Stimulated activated CD4-positive, alpha-beta T cell treated with anti-CD3 and anti-CD28 coated beads, Interleukin-4, amount 100 ng/mL, for 24 hours (primary cell): ENCODE data around the gene MYADML2.
"Not testable (repeated sequence)": the region's sequence is repeated elsewhere in the genome, so short reads cannot be mapped to it uniquely, and the experiment has no call there.

Source experiments
- DNase-seq: peaks from one replicate; pipeline ENCODE4 v3.0.0-alpha.2; 2020

MYADML2 gene

DNA sequence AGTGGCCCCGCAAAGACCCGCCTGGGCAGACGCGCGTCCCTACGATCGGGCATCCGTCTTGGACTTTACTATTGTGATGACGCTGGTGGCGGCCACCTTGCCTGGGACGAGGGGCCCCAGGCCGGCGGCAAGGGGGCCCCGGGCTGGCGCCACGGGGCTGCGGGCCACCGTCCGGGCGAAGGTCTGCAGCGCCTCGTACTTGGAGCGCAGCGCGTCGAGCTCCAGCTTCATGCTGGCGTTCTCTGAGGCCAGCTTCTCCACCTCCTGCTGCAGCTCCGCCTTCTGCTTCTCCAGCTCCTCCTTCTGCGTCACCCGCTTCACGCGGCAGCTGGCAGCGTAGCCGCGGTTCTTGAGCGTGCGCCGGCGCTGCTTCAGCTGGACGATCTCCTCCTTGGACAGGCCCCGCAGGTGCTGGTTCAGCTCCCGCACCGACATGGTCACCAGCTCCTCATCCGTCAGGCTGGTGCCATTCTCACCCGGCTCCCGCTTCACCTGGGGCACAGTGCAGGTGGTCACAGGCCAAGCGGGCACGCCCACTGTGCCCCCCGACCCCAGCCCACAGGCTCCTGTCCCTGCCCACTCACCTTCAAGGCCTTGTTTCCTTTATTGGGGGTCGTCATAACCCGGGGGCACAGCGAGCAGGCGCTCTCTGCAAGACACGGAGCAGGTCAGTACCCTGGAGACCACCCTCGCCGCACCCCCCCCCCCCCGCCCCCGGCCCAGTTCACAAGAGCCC, 24.3 kb downstream of the MYADML2 start:
- DNase-seq, result no peak

DNA sequence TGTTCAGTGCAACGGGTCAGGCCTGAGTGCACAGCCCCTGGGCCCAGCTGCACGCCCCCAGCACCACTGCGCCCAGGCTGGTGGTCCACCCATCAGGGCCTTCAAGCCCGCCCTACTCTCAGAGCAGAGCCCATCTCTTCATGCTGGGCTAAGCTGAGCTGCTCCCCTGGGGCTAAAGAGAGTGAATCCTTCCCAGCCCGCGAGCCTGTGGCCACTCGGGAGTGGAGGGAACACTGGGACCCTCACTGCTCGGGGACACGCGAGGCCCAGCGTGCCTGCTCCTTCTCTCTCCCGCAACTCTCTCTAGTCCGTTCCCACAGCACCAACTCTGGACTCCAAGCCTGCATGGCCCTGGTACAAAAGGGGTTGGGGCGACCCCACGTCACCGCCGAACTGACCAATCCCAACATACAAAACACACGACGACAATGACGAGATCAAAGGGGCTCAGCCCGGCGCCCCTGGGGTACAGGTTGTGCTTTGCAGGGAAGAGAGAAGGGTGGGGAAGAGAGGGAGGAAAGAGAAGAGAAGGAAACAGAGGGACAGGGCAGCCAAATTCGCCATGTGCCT, 25.0 kb downstream of the MYADML2 start:
- DNase-seq, result no peak

DNA sequence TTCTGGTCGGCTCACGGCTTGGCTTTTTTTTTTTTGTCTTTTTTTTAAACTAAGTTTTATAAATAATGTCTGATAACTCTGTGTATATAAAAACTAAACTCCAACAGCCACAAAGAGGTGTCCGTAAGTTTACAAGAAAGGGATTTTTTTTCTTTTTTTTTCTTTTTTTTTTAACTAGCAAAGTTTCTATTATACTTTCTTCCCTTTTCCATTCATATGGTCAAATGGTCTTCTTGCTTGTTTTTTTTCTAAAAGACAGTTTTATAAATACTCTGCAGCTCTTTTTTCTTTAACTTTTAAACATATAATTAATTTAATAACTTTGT, 25.5 kb downstream of the MYADML2 start:
- no peak for DNase-seq

DNA sequence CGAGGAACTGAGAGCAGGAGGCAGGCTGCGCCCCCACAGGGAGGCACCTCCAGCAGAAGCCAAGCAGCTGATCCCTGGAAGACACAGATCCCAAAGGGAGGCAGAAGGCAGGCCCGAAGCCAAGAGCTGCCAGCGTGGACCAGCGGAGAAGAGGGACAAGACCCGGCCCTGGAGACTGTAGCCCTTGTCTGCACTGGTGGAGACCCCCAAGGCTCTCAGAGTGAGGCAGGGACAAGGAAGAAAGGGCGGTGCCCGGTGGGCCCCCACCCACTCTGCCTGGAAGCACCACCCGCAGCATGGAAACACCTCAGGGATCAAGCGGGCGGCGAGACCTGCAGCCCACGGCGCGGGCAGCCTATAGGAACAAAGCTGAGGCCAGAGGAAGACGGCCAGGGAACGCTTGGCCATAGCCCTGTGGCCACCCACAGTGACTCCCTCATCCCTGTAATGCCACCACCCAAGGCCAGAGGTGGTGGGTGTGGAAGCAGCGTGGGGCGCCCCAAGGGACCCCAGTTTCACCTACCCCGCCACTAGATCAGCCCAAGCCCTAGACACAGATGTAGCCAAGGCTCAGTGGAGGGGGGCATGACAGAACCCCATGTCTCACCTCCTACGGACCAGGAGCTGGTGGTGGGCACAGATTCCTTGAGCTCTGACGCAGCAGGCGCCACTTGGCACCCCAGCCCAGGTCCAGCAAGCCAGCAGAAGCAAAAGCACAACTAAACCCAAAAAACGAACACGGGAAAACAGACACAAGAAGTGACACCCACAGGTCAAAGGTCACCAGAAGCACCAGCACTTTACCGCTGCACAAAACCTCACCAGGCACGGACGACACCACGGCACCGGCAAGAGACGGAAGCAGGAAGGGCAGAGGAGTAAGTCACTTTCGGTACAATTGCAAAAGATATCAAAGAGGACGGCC, 26.2 kb downstream of the MYADML2 start:
- DNase-seq, result no peak

DNA sequence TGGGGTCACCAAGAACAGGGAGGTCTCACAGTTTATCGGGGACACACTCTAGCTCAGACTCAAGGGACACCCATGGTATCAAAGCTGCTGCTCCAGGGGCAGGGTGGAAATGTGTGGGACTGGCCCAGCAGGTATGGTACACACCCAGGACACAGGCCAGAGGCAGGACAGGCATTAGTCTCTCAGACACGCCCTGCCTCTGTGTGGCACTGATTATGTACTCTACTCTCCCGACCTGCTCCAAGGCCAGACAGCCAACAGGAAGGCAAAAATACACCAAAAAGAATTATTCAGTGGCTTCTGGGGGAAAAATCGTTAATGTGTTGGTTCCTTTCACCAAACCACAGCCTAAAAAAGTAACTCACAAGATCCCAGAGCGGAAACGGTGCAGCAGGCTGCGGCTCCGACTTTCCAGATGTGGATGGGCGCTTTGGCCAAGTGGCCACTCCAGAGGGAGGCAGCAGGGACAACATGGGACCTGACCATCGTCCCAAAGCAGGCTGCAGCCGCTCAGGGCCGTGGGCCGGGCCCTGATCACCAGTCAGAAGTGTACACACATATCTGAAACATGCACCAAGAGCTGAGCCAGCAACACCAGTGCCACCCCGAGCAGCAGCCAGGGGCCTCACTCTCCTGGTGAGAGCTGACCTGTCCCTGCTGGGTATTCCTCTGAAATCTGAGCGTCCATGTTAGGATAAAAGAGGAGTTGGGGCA, 28.0 kb downstream of the MYADML2 start:
- no peak for DNase-seq

DNA sequence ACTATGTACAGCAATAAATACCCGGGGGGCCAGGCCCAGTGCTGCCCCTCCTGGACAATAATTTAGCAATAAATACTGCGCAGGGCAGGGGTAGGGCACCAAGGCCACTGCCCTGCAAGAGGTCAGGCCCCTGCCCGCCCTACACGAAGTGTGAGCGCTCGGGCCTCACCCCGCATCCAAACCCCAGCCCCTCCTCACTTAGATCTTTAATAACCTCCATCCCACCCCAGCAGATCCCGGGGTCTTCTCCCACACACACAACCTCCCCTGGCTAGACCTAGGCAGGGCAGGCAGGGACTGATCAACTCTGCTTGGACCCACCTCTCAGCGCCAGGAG, 28.7 kb downstream of the MYADML2 start:
- not testable (repeated sequence) for DNase-seq

DNA sequence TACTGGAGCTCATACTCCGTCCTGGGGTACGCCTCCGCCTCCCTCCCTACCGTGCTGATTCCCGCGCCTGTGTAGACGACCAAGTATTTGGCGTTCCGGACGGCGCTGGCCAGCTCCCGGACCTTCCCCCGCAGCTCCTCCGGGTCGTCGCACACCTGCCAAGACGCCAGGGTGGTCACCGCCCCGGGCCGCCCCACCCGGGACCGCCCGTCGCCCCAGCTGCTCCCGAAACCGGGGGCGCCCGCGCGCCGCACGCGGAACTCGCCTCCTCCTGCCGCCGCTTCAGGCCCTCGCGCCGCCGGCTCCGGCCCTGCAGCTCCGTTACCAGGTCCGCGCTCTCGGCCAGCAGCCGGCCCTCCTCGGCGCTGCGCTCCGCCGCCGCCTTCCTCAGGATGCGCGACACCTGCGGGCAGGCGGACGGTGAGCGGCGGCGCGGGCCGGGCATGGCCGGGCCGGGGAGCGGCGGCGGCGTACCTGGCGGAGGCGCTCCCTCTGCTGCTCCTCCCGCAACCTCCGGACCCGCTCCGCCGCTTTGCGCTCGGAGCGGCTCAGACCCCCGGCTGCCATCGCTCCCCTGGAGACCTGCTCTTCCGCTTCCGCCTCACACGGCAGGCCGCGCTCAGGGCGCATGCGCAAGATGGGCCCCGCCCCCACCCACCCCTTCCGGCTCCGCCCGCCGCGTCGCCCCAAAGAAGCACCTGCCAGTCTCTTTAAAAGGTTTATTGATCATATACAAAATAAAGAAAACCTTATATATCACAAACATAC, 29.3 kb downstream of the MYADML2 start, which contains the start of gene SIRT7:
TSS of gene SIRT7 (minus strand) at position 612 of the 768 bp plus-strand sequence. CDS start at position 567, 45 bp downstream.
- DNase-seq, result peak; percentile 78

DNA sequence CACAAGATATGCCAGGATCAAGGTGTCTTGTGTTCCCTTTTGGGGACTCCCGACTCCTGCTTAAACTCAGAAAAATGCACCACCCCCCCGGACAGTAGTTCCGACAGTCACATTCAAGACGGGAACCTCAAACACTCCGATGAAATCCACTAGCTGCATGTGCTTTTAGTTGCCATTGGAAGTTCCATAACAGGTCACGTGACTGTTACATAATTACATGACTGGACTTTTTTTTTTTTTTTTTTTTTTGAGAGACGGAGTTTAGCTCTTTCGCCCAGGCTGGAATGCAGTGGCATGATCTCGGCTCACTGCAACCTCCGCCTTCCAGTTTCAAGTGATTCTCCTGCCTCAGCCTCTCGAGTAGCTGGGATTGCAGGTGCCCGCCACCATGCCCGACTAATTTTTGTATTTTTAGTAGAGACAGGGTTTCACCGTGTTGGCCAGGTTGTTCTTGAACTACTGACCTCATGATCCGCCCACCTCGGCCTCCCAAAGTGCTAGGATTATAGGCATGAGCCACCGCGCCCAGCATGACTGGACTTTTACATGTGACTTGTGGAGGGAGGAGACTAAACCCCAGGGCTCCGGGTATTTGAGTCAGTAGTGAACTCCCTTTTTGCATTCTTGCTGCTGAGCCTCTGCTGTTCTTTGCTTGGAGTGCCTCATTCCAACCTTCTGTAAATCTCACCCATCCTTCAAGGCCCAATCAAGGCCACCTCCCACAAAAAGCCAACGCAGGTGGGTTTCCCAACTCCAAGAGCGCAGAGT, 30.6 kb downstream of the MYADML2 start:
- DNase-seq, result no peak

DNA sequence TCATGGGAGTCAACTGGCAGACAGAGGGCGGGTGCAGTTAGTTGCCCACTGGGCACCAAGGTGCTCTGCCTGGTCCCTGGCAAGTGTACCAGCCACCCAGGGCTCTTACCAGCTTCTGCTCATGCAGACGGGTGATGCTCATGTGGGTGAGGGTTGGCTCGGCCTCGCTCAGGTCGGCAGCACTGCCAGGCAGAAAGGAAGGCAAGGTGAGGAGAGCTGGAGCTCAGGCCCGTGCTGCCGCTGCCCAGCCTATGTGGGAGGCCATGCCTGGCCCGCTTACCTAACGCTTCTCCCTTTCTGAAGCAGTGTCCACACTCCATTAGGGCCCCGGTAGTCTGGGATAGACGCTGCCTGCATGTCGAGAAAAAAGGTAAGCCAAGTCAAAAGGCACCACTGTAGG, 31.7 kb downstream of the MYADML2 start:
- DNase-seq, result no peak

DNA sequence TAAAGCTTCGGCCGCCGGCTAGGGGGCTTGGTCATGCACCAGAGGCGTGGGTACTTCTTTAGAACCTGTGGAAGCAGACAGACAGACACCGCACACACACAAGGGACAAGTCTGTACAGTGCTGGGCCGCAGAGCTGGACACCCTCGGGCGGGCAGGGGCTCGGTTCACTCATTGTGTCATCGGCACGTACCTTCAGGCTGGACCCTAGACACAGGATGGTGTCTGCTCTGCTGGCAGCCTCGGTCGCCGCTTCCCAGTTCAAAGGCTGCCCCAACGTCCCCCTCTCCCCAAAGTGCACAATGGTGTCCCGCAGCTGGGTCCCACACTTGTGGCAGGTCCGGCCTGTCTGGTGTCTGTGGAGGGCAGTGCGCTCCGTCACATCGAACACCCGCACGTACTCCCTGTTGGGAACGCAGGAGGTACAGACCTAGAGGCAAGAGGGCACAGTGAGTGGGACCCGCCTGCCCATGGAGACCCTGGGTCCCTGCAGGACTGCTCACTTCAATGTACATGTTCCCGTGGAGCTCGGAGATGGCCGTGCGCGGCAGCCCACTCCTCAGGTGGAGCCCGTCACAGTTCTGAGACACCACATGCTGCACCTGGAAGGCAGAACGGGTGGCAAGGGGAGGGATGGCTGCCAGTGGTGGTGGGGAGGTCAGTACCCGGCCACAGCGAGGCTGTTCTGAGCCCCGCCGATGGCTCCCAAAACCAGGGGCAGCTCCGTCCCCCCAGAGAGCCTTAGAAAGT, 32.8 kb downstream of the MYADML2 start:
- no peak for DNase-seq

DNA sequence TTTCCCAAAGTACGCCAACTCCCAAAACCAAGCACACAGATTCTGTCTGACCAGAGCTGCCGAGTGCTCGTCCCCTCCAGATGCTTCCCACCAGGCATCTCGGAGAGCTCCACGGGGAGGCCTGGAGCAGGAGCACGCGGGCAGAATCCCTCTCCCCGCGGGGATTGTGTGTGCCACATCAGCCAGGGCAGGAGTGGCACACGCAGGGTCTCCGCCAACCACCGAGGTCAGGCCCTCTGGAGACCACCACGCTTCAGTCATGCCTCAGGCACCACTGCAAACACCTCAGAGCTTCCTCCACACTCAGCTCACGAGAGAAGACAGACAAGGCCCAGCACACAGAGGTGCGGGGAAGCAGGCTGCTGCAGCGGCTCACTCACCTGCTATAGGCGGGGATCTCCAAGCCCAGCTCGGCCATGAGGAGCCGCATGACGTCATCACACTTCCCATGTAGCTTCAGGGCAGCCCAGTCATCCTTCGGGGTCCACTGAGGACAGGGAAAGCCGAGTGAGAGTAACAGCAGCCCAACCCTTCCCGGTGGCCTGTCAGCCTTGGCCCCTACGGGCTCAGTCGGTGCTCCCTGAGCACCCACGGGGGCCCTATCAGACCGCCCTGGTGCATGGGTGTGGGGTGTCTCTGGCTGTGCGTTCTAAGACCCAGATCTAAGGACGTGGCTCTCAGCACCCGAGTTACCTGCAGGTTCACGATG, 33.5 kb downstream of the MYADML2 start:
- no peak for DNase-seq

DNA sequence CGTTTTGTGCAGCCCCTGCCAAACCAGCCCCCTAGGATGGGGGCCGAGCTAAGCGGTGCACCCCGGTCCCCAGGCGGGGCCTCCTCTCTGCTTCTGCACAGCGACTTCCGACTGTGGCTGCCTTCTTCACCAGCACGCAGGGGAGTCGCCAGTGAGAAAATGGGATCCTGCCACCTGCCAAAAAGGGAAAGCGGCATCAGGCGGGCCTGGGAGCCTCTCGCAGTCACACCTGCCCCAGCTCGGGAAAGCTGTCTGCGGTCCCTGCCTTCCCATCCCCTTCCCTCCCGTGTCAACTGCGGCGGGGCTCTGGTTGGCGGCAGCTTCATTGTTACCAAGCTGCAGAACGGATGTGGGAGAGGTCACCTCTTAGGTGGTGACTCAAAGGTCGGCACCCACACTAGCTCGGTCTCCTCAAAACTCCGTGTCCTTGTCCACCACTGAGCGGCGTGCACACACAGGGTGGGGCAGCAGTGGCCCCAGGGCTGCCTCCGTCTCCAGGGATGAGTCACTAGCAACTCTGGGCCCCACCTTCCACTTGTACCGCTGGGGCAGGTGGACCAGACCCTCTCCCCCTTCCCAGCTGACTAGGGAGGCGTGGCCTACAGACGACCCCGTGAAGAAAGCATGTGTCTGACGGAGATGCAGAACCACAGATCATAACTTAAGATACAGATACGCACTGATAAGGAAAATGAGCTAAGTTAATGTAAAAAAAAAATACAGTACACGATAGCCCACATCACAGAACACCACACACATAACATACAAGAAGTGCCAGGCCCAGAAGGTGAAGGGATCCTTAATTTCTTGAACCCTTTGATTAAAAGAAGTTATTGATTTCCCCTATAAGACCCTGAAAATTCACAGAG, 34.4 kb downstream of the MYADML2 start:
- DNase-seq, result no peak

DNA sequence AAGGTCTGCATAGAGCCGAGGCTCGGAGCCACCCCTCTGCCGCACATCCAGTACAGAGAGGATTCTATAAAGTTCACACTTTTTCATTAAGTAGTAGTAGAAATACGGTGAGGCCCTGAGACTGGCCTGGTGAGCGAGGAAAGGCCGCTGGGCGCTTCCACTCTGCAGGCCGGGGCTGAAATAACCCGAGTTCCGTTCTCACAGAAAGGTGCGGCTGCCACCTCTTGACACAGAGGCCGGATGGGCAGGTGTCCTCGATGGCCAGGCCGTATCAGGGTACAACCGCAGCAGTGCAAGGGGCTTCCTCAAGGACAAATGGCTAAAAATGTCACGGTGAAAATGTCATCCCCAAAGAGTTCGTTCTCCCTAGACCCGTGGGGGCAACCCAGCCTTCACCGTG, 35.1 kb downstream of the MYADML2 start:
- DNase-seq, result no peak

DNA sequence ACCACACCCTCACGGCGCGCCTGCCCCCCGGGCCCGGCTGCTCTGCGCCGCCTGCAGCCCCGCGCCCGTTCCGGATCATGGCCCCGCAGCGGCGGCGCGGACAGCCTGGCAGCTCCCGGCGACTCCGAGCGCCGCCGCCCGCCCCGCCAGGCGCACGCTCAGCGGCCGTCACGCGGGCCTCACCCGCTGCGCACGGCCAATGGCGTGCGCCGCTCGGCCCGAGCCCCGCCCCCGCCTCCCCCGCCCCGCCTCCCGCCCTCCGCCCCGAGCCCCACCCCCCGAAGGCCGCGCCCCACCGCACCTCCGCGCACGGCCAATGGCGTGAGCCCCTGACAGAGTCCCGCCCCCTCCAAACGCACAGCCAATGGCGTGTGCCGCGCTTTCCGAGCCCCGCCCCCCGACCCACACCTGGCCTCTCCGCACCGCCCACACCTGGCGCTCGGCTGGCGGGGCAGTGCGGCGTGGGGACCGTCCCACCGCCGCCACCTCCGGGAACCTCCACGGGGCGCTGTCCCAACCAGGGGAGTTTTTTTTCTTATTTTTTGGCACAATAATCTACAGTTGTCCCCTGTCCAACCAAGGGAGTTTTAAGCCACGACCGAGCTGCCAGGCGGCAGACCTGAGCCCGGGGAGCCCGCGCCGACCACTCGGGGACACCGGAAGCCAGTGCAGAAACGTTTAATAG, 35.6 kb downstream of the MYADML2 start, which contains the start of gene PCYT2:
TSS of gene PCYT2 (minus strand) at position 123 of the 685 bp plus-strand sequence. CDS start at position 79, 44 bp downstream.
- peak; percentile 93 for DNase-seq

DNA sequence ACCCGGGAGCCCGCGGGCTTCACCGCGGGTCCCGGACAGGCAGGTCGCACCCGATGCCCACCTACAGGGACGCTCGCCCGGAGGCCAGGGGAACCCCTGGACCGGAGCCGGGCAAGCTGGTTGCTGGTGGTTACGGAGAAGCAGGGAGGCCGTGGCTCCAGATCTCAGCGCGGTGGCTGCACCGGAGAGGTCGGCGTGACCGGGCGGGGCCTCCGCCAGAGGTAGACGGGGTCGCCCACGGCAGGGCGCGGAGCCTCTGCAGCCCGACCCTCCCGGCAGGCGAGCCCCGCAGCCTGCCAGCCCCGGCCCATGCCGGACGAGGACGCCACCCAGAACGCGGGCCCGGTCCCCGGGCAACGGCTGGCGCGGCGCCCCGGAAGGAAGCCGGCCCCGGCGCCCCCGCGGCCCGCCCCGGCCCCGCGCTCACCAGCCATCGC, 36.2 kb downstream of the MYADML2 start:
- peak; percentile 28 for DNase-seq

DNA sequence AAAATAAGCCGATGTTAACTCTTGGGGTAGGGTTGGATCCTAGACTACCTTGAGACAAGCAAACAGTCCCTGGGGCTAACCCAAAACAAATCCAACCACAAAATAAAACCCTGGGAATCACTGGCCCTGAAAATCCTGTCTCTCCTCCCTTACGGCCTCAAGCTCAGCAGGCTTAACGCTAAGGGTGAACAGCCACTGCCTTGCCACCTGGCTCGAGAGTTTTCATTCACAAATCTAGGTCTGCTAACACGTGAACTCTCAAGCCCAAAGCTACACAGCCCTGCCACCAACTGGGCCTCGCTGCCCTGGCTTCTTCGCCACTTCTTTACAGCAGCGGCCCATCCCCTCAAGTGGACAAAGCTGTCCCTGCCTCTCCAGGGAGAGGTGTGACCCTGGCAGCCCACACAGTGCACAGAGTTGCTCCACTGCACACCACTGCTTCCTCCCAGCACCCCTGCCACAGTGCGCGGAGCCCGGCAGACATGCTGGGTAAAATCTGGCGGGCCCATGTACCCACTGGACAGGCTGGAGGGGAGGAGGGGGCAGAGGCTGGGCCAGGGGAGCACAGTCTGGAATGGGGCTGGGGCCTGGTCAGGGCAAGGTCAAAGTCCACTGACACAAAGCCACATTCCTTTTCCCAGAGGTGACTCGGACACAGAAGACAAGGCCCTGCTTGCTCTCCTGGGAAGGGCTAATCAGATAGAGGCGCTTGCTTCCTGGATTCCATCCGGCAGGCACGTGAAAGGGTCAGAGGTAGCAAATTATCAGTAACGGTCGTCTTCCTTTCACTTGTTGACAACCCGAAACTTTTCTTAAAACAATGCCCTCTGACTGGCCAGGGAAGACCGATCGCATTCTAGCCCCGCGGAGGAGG, 36.8 kb downstream of the MYADML2 start:
- DNase-seq, result no peak

DNA sequence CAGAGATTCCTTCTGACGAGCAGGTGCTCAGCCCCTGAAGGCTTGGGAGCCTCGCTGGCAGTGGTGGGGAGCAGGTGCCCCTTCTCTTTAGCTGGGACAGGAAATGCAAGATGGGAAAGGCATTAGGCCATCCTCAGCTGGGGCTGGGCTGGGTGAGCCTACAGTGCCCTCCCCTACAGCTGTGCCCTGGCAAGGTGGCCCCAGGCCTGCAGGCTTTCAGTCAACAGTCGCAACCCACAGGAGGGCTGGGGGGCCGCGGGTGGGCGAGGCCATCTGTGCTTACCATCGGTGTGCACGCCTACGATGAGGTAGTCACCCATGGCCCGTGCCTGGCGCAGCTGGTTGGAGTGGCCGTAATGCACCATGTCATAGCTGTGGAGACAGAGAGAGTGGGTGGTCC, 37.8 kb downstream of the MYADML2 start:
- no peak for DNase-seq
